OCI-LY7 (cell line): ENCODE results near the gene RASGRP3. TPM values are rescaled to one million over a fixed set of nuclear protein-coding genes. Genes with fewer than 3 reads are reported as not detected.
A peak's percentile ranks its signal among the peaks of the same experiment; 100 is the strongest.

Experiments used
- BruUV-seq: library from RNA; stranded (reverse); fragments of 400-500 nt; replicated peaks from 2 replicates; lab custom pipeline; 2021; lab: Mats Ljungman, UMichigan
- CTCF ChIA-PET: fragments of 300-600 bp; sonication (Branson Sonifier 250); formaldehyde crosslinking; loops from one replicate; lab custom pipeline; 2022; ENCODE audit warnings: antibody characterized with exemption; ENCODE audit not compliant: unreplicated experiment; lab: Charles Lee
- POLR2A ChIA-PET: fragments of 300-600 bp; sonication (Branson Sonifier 250); formaldehyde crosslinking; loops from one replicate; lab custom pipeline; 2022; ENCODE audit warnings: antibody characterized with exemption; lab: Charles Lee
- DNase-seq: peaks from one replicate; pipeline ENCODE4 v3.0.0-alpha.2; 2015; ENCODE audit warnings: low spot score
- H2AFZ ChIP-seq: fragments of 200-600 bp; sonication (generic), shearing (Covaris generic); 2 replicates; pipeline ENCODE4 v1.6.1; 2014; ENCODE audit warnings: mild to moderate bottlenecking, antibody characterized with exemption, low read length, moderate library complexity
- H3K27ac ChIP-seq: fragments of 200-600 bp; sonication (generic); 2 replicates; pipeline ENCODE4 v1.5.1; 2014; ENCODE audit warnings: mixed run types, low read depth, mild to moderate bottlenecking, moderate library complexity, low read length, inconsistent platforms; ENCODE audit not compliant: poor library complexity, severe bottlenecking
- H3K36me3 ChIP-seq: fragments of 200-600 bp; sonication (generic); 2 replicates; pipeline ENCODE4 v1.6.1; 2014; ENCODE audit warnings: mild to moderate bottlenecking, antibody characterized with exemption, low read length, moderate library complexity, mixed read lengths; ENCODE audit not compliant: insufficient read depth
- H3K4me1 ChIP-seq: fragments of 200-600 bp; sonication (generic); 2 replicates; pipeline ENCODE4 v1.5.1; 2014; ENCODE audit warnings: mild to moderate bottlenecking, low read length; ENCODE audit not compliant: insufficient read depth, poor library complexity, severe bottlenecking
- H3K4me2 ChIP-seq: fragments of 200-600 bp; sonication (generic); 2 replicates; pipeline ENCODE4 v1.6.1; 2014; ENCODE audit warnings: mild to moderate bottlenecking, low read length
- H3K4me3 ChIP-seq: fragments of 200-600 bp; sonication (generic); 2 replicates; pipeline ENCODE4 v1.5.1; 2014; ENCODE audit warnings: mild to moderate bottlenecking, low read depth, low read length; ENCODE audit not compliant: poor library complexity, severe bottlenecking
- H3K79me2 ChIP-seq: fragments of 200-600 bp; sonication (generic); 2 replicates; pipeline ENCODE4 v1.6.1; 2016; ENCODE audit warnings: low read depth, mild to moderate bottlenecking, low read length, moderate library complexity, mixed read lengths; ENCODE audit not compliant: insufficient read depth
- H3K9me2 ChIP-seq: fragments of 200-600 bp; sonication (generic); 2 replicates; pipeline ENCODE4 v1.6.1; 2016; ENCODE audit warnings: mild to moderate bottlenecking, low read length, mixed read lengths; ENCODE audit not compliant: insufficient read depth
- H3K9me3 ChIP-seq: fragments of 200-600 bp; sonication (generic); 2 replicates; pipeline ENCODE4 v1.6.1; 2014; ENCODE audit warnings: mild to moderate bottlenecking, mixed run types, low read length, mixed read lengths
- H4K20me1 ChIP-seq: fragments of 200-600 bp; sonication (generic); 2 replicates; pipeline ENCODE4 v1.6.1; 2014; ENCODE audit warnings: mild to moderate bottlenecking, antibody characterized with exemption, low read length, moderate library complexity, mixed read lengths; ENCODE audit not compliant: insufficient read depth
- CTCF ChIP-seq: fragments of 200-600 bp; sonication (generic); conservative IDR thresholded peaks from 2 replicates; pipeline ENCODE4 v1.5.1; 2014; ENCODE audit warnings: mild to moderate bottlenecking, antibody characterized with exemption, low read length, moderate library complexity, mixed read lengths
- EZH2phosphoT487 ChIP-seq: fragments of 200-600 bp; sonication (generic); IDR thresholded peaks from 2 replicates; pipeline ENCODE4 v1.6.1; 2018; ENCODE audit warnings: low read depth, borderline replicate concordance, mild to moderate bottlenecking, mixed run types, antibody characterized with exemption, low read length, moderate library complexity, mixed read lengths
- intact Hi-C: fragments of 100-400 bp; cut with micrococcal nuclease; formaldehyde crosslinking; loops from one replicate; pipeline ENCODE4 v1.10.0; 2022; ENCODE audit not compliant: unreplicated experiment
- total RNA-seq, 2 experiments: library from RNA; depleted of rRNA in 1 of 2; stranded (reverse); fragments of >200 nt in 1 of 2; shearing (Covaris generic) in 1 of 2; gene quantifications; 2 replicates each; pipeline ENCODE4 v1.2.3, GENCODE V29; 2014 to 2022

Gene RASGRP3
- total RNA-seq, 2 experiments from 2014 or later = 5.1 to 8.7 TPM

DNA sequence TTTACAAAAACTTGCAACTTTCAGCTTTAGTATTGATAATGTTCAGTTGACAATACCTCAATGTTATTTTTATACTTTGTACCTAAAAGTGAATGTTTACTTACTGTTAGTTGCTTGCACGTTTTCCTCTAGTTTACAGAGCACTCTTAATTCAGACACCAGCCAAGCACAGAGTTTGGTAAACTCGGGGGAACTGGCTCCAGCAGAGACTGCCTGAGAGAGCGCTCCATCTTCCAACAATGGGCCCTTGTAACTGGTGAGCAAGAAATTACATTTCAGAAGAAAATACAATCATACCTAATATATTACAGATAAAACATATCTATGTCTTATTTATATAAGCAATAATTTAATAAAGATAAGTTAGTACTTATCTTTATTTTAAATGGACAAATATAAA lies 118.9 kb downstream of the RASGRP3 start:
- Histone ChIP-seq H3K4me2 (no peak overlapping the region), H3K4me3 (no peak overlapping the region), H2AFZ (no peak overlapping the region), H3K9me2 (no peaks in the 10 kb centered on the region), H3K27ac (no peak overlapping the region), H4K20me1 (no peaks in the 10 kb centered on the region; the same call in 1 of the 2 replicates), H3K9me3 (no peaks in the 10 kb centered on the region), H3K36me3 (peaks cover 47% of the 10 kb centered on the region), H3K4me1 (peaks cover 19% of the 10 kb centered on the region), H3K79me2 (peaks cover 43% of the 10 kb centered on the region)
- intact Hi-C loops = loop anchor here (5.0 to 10.0 kb wide), 4 partner anchors 118 to 1533 kb away; partner anchors contain the start of genes RASGRP3 and SPAST
- CTCF ChIA-PET = no interaction called here
- DNase-seq = no peak
- POLR2A ChIA-PET = interaction anchor here (0.7 to 1.2 kb wide), 4 partner anchors 12 to 114 kb away, joined by 3 to 5 read pairs (median 4); no protein-coding TSS in a partner anchor
- TF ChIP-seq EZH2phosphoT487 = no peak
- TF ChIP-seq CTCF = no peak
- no TSS peak for BruUV-seq

DNA sequence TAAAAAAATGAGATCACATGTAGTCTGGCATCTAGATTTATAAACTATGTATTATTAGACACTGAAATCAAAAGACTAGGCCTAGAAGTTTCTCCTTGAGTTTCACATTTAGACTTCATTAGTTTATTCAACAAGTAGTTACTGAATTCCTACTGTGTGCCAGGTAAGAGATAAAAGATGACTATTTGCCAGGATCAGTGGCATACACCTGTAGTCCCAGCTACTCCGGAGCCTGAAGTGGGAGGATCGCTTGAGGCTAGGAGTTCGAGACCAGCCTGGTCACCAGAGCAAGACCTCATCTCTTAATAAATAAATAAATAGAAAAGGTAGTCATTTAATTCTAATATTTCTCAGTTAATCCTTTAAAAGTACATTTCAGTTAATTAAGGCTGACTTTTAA lies 120.6 kb downstream of the RASGRP3 start:
- Histone ChIP-seq H3K79me2 (peaks cover 43% of the 10 kb centered on the region), H3K4me1 (peaks cover 19% of the 10 kb centered on the region), H3K4me3 (peak overlapping the region; percentile 93), H3K4me2 (peak overlapping the region; percentile 95), H4K20me1 (no peaks in the 10 kb centered on the region; the same call in 1 of the 2 replicates), H2AFZ (no peak overlapping the region), H3K9me2 (no peaks in the 10 kb centered on the region), H3K36me3 (peaks cover 30% of the 10 kb centered on the region), H3K9me3 (no peaks in the 10 kb centered on the region), H3K27ac (no peak overlapping the region)
- no peak for DNase-seq
- ChIA-PET CTCF (no interaction called here), POLR2A (no interaction called here)
- BruUV-seq = no TSS peak
- no peak for TF ChIP-seq EZH2phosphoT487
- TF ChIP-seq CTCF = no peak
- intact Hi-C loops = loop anchor here (5.0 to 10.0 kb wide), 4 partner anchors 120 to 1535 kb away; partner anchors contain the start of genes RASGRP3 and SPAST
